OCI-LY3 (cell line): ENCODE measurements around the gene TAT.
"Not testable (repeated sequence)": the region's sequence is repeated elsewhere in the genome, so short reads cannot be mapped to it uniquely, and the experiment has no call there.

Source experiments
- EZH2phosphoT487 ChIP-seq: fragments of 200-600 bp; shearing (Covaris generic); IDR thresholded peaks from 2 replicates; pipeline ENCODE4 v1.6.1; 2018; ENCODE audit warnings: antibody characterized with exemption, mixed run types, low read depth
- TF ChIP-seq, protein P1 (sequence below): fragments of 200-600, 300-600 bp; sonication (generic); IDR thresholded peaks from 2 replicates; pipeline ENCODE4 v1.5.1; 2014; ENCODE audit warnings: antibody characterized with exemption, low read length, low read depth

DNA sequence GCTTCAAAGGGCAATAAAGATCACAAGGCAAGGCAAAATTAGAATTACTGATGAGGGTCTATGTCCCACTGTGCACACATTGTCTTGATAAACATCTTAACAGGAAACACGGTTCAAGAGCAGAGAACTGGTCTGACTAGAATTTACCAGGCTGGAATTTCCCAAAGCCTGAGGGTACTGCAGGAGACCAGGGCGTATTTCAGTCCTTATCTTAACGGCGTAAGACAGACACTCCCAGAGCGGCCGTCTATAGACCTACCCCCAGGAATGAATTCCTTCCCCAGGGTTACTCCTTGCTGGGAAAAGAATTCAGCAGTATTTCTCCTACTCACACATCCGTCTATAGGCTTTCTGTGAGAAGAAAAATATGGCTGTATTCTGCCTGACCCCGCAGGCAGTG is 15.0 kb downstream of the TAT start:
- TF ChIP-seq, protein P1, sequence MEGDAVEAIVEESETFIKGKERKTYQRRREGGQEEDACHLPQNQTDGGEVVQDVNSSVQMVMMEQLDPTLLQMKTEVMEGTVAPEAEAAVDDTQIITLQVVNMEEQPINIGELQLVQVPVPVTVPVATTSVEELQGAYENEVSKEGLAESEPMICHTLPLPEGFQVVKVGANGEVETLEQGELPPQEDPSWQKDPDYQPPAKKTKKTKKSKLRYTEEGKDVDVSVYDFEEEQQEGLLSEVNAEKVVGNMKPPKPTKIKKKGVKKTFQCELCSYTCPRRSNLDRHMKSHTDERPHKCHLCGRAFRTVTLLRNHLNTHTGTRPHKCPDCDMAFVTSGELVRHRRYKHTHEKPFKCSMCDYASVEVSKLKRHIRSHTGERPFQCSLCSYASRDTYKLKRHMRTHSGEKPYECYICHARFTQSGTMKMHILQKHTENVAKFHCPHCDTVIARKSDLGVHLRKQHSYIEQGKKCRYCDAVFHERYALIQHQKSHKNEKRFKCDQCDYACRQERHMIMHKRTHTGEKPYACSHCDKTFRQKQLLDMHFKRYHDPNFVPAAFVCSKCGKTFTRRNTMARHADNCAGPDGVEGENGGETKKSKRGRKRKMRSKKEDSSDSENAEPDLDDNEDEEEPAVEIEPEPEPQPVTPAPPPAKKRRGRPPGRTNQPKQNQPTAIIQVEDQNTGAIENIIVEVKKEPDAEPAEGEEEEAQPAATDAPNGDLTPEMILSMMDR: not testable (repeated sequence)
- TF ChIP-seq EZH2phosphoT487: not testable (repeated sequence)
